Glomerular endothelial cell (primary cell): ENCODE data around the gene DEFB128. TPM values are rescaled to one million over a fixed set of nuclear protein-coding genes. Genes with fewer than 3 reads are reported as not detected.

Experiments
- DNase-seq: peaks from one replicate; pipeline ENCODE4 v3.0.0-alpha.2; 2011; ENCODE audit warnings: low read depth, low spot score; ENCODE audit errors: extremely low read depth
- total RNA-seq: library from RNA; depleted of rRNA; stranded (reverse); fragments of >200 nt; gene quantifications from 2 replicates; pipeline ENCODE4 v1.2.3, GENCODE V29; 2015

The DEFB128 gene
- total RNA-seq, 1 donor from 2014 or later, result not detected

- no peak for DNase-seq
Observed at GRCh38 chr20:157154-157553, 32.4 kb downstream of the DEFB128 start, which contains the start of gene DEFB127. TSS of gene DEFB127 (plus strand) at chr20:157454. CDS start at chr20:157545, 91 bp downstream.

GRCh38 chr20:152131-152530, 37.4 kb downstream of the DEFB128 start:
- no peak for DNase-seq

- DNase-seq, result no peak
Observed at GRCh38 chr20:145877-146276, 43.6 kb downstream of the DEFB128 start.

GRCh38 chr20:142290-142689, 47.2 kb downstream of the DEFB128 start, which contains the start of gene DEFB126:
TSS of gene DEFB126 (plus strand) at chr20:142590. CDS start at chr20:142629, 39 bp downstream.
- DNase-seq, result no peak

Other genes with a start within 250 kb of the DEFB128 start
- gene DEFB125, start 102.0 kb downstream of the DEFB128 start, total RNA-seq, result not detected in 2 replicates
- not detected in 2 replicates for gene DEFB126, start 47.1 kb downstream of the DEFB128 start, total RNA-seq
- gene DEFB127, start 32.3 kb downstream of the DEFB128 start, total RNA-seq, result not detected in 2 replicates
- not detected in 2 replicates for gene DEFB129, start 37.5 kb upstream of the DEFB128 start, total RNA-seq
- gene DEFB132, start 68.0 kb upstream of the DEFB128 start, total RNA-seq, result not detected in 2 replicates
- gene C20orf96, start 101.0 kb upstream of the DEFB128 start, total RNA-seq, result 5.7 and 9.7 TPM in 2 replicates
- gene ZCCHC3, start 107.9 kb upstream of the DEFB128 start, total RNA-seq, result 19.4 and 19.5 TPM in 2 replicates
- 18.7 and 19.0 TPM in 2 replicates for gene SOX12, start 135.8 kb upstream of the DEFB128 start, total RNA-seq
- gene NRSN2, start 157.4 kb upstream of the DEFB128 start, total RNA-seq, result 36.7 and 50.8 TPM in 2 replicates
- 42.8 and 48.1 TPM in 2 replicates for gene TRIB3, start 191.0 kb upstream of the DEFB128 start, total RNA-seq
- gene RBCK1, start 218.6 kb upstream of the DEFB128 start, total RNA-seq, result 118 and 144 TPM in 2 replicates